Measurements from ENCODE around the gene CPS1.
A peak's percentile ranks its signal among the peaks of the same experiment; 100 is the strongest.

CPS1 gene

DNA sequence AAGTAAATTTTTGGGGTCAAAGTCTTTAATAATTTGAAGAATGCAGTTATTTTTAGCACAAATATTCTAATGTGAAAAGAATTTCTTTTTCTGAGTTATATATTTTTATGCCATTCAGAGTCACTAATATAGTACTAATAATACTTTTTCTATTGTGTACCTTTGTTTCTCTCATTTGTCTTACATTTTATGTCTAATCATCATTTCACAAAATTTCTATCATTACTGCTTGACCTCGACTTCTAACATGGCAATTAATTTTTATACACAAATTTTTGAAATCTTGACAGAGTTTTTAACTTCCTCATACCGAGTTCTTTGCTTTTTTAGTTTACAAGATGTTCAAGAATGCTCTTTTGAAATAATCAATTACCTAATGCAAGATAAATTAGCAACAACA lies 8.4 kb upstream of the CPS1 start:
- no peak for DNase-seq

DNA sequence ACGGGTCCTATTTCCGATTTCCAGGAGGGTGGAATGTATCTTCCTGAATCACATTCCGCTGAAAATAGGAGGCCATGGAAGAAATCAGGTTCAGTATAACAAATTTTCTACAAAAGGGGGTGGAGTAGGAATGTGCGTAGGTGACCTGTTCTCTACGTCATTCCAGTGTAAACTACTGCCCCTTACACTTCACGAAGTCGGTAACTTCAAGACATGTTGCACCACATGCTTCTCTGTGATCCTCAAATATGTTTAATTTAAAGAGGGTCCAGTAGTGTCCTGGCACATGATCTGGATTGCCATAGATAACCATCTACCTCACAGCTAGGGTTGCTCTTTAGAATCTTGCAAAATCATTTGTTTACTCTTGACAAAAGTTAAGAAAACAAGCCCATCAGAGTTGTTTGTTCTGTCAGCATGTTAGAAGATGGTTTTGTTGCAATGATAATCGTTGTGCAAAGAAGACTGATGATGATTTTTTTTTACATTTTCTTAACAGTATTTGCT lies 7.5 kb upstream of the CPS1 start:
- DNase-seq: no peak

GRCh38 chr2:210551001-210551400 lies 5.4 kb upstream of the CPS1 start:
- DNase-seq: no peak

DNA sequence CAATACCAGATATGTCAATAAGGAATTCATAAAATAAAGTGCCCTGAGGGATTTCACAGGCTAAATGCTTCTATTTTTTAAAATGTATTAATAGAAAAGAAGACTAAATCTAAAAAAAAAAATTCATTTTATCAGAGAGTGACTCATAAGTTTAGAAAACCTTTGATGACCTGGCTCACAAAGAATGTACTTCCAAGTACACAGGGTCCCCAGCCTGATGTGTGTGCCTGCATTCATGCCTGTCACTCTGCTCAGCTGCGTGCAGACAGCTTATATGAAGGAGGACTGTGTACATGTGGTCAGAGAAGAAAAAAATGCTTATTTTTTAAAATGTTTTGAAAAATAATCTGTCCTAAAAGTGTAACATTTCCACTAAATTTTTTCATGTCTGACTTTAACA lies 3.0 kb upstream of the CPS1 start:
- no peak for DNase-seq

GRCh38 chr2:210555555-210555954 lies 844 bp upstream of the CPS1 start:
- no peak for DNase-seq

- DNase-seq: no peak
These were observed 1.3 kb downstream of the CPS1 start for GRCh38 chr2:210557721-210558120.

- DNase-seq: no peak
These were observed 2.3 kb downstream of the CPS1 start for GRCh38 chr2:210558708-210559107.

GRCh38 chr2:210559182-210559581 lies 2.8 kb downstream of the CPS1 start:
- DNase-seq: no peak

GRCh38 chr2:210561475-210561874 lies 5.1 kb downstream of the CPS1 start:
- DNase-seq: no peak

- no peak for DNase-seq
These were observed 5.7 kb downstream of the CPS1 start for GRCh38 chr2:210562091-210562490.

DNA sequence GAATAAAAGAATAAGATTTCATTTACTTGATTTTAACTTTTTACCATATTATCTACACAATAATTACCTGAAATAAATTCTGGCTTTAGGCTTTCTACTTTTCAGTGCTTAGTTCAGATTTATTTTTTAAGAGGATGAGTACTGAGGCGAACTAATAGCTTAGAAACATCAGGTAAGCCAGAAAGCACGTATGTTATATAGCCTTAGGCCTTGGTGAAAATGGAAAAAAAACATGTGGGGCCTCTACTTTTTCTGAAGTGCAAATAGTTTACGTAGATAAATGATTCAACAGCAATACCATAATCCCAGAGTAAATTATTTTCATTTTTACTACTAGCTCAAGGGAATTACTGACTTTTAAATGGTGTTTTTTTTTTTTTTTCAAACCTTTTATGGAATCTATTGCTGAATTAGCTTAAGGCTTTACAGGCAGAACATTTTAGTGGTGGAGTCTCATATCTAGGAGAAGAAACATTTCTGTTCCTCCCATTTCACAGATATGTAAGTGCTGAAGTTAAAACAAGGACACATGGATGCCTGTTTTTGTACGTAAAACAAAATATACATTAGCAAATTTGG lies 6.2 kb downstream of the CPS1 start:
- DNase-seq: no peak

GRCh38 chr2:210567279-210567678 lies 10.9 kb downstream of the CPS1 start:
- DNase-seq: no peak

- DNase-seq: no peak
These were observed 11.7 kb downstream of the CPS1 start for GRCh38 chr2:210568108-210568507.

GRCh38 chr2:210577263-210578071 lies 21.1 kb downstream of the CPS1 start:
- peak; percentile 50 for DNase-seq

GRCh38 chr2:210584834-210585233 lies 28.4 kb downstream of the CPS1 start:
- DNase-seq: no peak

GRCh38 chr2:210586381-210586780 lies 30.0 kb downstream of the CPS1 start:
- no peak for DNase-seq

GRCh38 chr2:210591663-210592062 lies 35.3 kb downstream of the CPS1 start:
- no peak for DNase-seq

DNA sequence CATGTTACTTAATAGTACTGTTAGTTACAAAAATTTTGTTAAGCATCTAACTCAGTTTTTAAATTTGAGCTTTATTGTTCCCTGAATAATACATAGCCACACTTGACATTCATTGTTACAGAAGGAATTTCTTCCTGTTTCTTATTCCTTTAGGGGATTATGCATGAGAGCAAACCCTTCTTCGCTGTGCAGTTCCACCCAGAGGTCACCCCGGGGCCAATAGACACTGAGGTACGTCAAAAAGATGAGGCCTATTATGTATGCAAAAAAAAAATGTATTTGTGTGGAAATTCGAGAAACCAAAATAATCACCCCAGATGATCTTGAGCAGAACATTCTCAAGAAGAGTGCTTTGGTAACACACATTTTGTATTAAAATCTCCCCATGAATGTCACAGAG lies 36.3 kb downstream of the CPS1 start:
- no peak for DNase-seq

GRCh38 chr2:210593166-210593565 lies 36.8 kb downstream of the CPS1 start:
- no peak for DNase-seq

DNA sequence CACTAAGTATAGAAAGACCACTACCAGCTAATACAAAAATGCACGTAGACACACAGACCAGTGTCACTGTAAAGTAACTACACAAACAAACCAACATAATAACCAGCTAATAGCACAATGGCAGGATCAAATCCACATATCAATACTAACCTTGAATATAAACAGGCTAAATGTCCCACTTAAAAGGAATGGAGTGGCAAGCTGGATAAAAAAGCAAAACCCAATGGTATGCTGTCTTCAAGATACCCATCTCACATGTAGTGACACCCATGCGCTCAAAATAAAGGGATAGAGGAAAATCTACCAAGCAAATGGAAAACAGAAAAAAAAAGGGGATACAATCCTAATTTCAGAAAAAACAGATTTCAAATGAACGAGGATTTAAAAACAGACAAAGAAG lies 41.8 kb downstream of the CPS1 start:
- no peak for DNase-seq

- no peak for DNase-seq
These were observed 43.1 kb downstream of the CPS1 start for GRCh38 chr2:210599476-210599875.

GRCh38 chr2:210604666-210605065 lies 48.3 kb downstream of the CPS1 start:
- DNase-seq: no peak

GRCh38 chr2:210606001-210606400 lies 49.6 kb downstream of the CPS1 start:
- DNase-seq: no peak

- no peak for DNase-seq
These were observed 55.1 kb downstream of the CPS1 start for GRCh38 chr2:210611466-210611865.

DNA sequence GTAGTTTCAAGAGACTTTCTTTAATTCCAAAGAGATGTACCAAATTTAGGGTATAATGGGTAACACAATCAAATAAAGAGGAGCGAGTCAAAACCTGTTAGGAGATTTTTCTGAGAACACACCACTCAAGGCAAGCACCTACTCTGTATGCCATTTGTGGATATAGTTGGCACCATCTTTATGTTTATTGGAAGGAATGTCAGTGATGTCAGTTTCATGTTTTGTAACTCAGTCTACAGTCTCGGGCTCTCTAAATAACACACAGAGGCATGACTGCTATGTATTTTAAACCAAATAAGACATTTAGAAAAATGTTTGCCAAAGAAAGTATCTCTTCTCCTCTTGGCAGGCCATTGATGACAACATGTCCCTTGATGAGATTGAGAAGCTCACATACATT lies 59.7 kb downstream of the CPS1 start:
- no peak for DNase-seq

All from activated CD4-positive, alpha-beta T cell treated with anti-CD3 and anti-CD28 coated beads, Interleukin-2, Interleukin-6, amounts not matched to agents 100 ng/mL and 50 ng/mL, durations not matched to agents 16 hours and 8 hours (primary cell).